WTC11 (cell line): ENCODE data around the gene SP2. TPM values are rescaled to one million over a fixed set of nuclear protein-coding genes. Genes with fewer than 3 reads are reported as not detected.

Source experiments
- ATAC-seq: fragments of 200-7000 bp; cut with Tn5 transposase; 2 replicates; pipeline ENCODE4 v1.10.0; 2021; ENCODE audit warnings: mild to moderate bottlenecking, moderate library complexity
- CTCF ChIA-PET: fragments of 300-600 bp; sonication (Branson Sonifier 250); formaldehyde crosslinking; loops from one replicate; lab custom pipeline; 2021; ENCODE audit warnings: antibody characterized with exemption; lab: Charles Lee
- POLR2A ChIA-PET: fragments of 350-600 bp; sonication (Branson Sonifier 250); formaldehyde crosslinking; loops from one replicate; lab custom pipeline; 2021; ENCODE audit warnings: antibody characterized with exemption; lab: Charles Lee
- DNase-seq: peaks from one replicate; pipeline ENCODE4 v3.0.0; 2021; ENCODE audit warnings: low spot score
- H3K27ac Mint-ChIP-seq: 2 replicates; pipeline ENCODE4 v1.8.0; 2021; ENCODE audit warnings: mixed read lengths
- H3K27me3 Mint-ChIP-seq: 2 replicates; pipeline ENCODE4 v1.8.0; 2021; ENCODE audit warnings: low read depth, mild to moderate bottlenecking, moderate library complexity, mixed read lengths
- H3K36me3 Mint-ChIP-seq: 2 replicates; pipeline ENCODE4 v1.8.0; 2021; ENCODE audit warnings: mixed read lengths
- H3K4me1 Mint-ChIP-seq: 2 replicates; pipeline ENCODE4 v1.8.0; 2022; ENCODE audit warnings: mixed read lengths
- H3K4me3 Mint-ChIP-seq: 2 replicates; pipeline ENCODE4 v1.8.0; 2021; ENCODE audit warnings: mild to moderate bottlenecking, moderate library complexity, mixed read lengths
- H3K9me3 Mint-ChIP-seq: 2 replicates; pipeline ENCODE4 v1.8.0; 2021; ENCODE audit warnings: mixed read lengths
- ATF1 ChIP-seq: sonication (generic); formaldehyde crosslinking; IDR thresholded peaks from 2 replicates; pipeline ENCODE4 v1.8.1; 2023; ENCODE audit warnings: mild to moderate bottlenecking, moderate library complexity, missing genetic modification reagents
- CREB1 ChIP-seq: sonication (generic); formaldehyde crosslinking; IDR thresholded peaks from 2 replicates; pipeline ENCODE4 v1.8.0; 2023; ENCODE audit warnings: mild to moderate bottlenecking, missing genetic modification reagents
- EMX1 ChIP-seq: fragments of 250-450 bp; sonication (Bioruptor Pico); IDR thresholded peaks from 2 replicates; pipeline ENCODE4 v1.8.0; 2021; ENCODE audit warnings: mild to moderate bottlenecking
- FOXJ3 ChIP-seq: sonication (generic); formaldehyde crosslinking; IDR thresholded peaks from 2 replicates; pipeline ENCODE4 v1.9.0; 2021; ENCODE audit warnings: missing genetic modification reagents, mild to moderate bottlenecking, borderline replicate concordance
- JAZF1 ChIP-seq: fragments of 250-450 bp; sonication (Bioruptor Pico); IDR thresholded peaks from 2 replicates; pipeline ENCODE4 v1.9.0; 2021; ENCODE audit warnings: moderate library complexity, mild to moderate bottlenecking, inconsistent platforms
- JUN ChIP-seq: sonication (generic); formaldehyde crosslinking; IDR thresholded peaks from 2 replicates; pipeline ENCODE4 v1.8.0; 2023; ENCODE audit warnings: mild to moderate bottlenecking, missing genetic modification reagents
- NFATC4 ChIP-seq: fragments of 250-450 bp; sonication (Bioruptor Pico); IDR thresholded peaks from 2 replicates; pipeline ENCODE4 v1.9.0; 2021; ENCODE audit warnings: mild to moderate bottlenecking
- OVOL2 ChIP-seq: fragments of 250-450 bp; sonication (Bioruptor Pico); IDR thresholded peaks from 2 replicates; pipeline ENCODE4 v1.9.0; 2021; ENCODE audit warnings: mild to moderate bottlenecking, borderline replicate concordance
- RELA ChIP-seq: sonication (generic); formaldehyde crosslinking; IDR thresholded peaks from 2 replicates; pipeline ENCODE4 v1.8.1; 2022; ENCODE audit warnings: missing genetic modification reagents, mild to moderate bottlenecking, borderline replicate concordance
- ZNF232 ChIP-seq: sonication (generic); formaldehyde crosslinking; IDR thresholded peaks from 2 replicates; pipeline ENCODE4 v1.8.0; 2022; ENCODE audit warnings: mild to moderate bottlenecking, missing genetic modification reagents
- ZNF263 ChIP-seq: sonication (generic); formaldehyde crosslinking; IDR thresholded peaks from 2 replicates; pipeline ENCODE4 v1.8.1; 2022; ENCODE audit warnings: low read depth, mild to moderate bottlenecking, moderate library complexity, missing genetic modification reagents
- ZNF416 ChIP-seq: fragments of 250-450 bp; sonication (Bioruptor Pico); IDR thresholded peaks from 2 replicates; pipeline ENCODE4 v1.9.0; 2021; ENCODE audit warnings: mild to moderate bottlenecking, inconsistent platforms
- ZNF671 ChIP-seq: fragments of 250-450 bp; sonication (Bioruptor Pico); IDR thresholded peaks from 2 replicates; pipeline ENCODE4 v1.8.0; 2021; ENCODE audit warnings: mild to moderate bottlenecking
- total RNA-seq: library from RNA; stranded (reverse); gene quantifications from 3 replicates; pipeline ENCODE4 v1.2.3, GENCODE V29; 2021
- TF ChIP-seq, protein P1 (sequence below): sonication (generic); formaldehyde crosslinking; IDR thresholded peaks from 2 replicates; pipeline ENCODE4 v1.8.1; 2022; ENCODE audit warnings: missing genetic modification reagents, borderline replicate concordance
- TF ChIP-seq, protein P2 (sequence below): fragments of 250-450 bp; sonication (Bioruptor Pico); IDR thresholded peaks from 2 replicates; pipeline ENCODE4 v1.9.0; 2021; ENCODE audit warnings: mild to moderate bottlenecking
- TF ChIP-seq, protein P3 (sequence below): sonication (generic); formaldehyde crosslinking; IDR thresholded peaks from 2 replicates; pipeline ENCODE4 v1.8.1; 2022; ENCODE audit warnings: low read depth, missing genetic modification reagents, borderline replicate concordance
- TF ChIP-seq, protein P4 (sequence below): sonication (generic); formaldehyde crosslinking; IDR thresholded peaks from 2 replicates; pipeline ENCODE4 v1.8.1; 2023; ENCODE audit warnings: mild to moderate bottlenecking, missing genetic modification reagents, borderline replicate concordance
- TF ChIP-seq, protein P5 (sequence below): sonication (generic); formaldehyde crosslinking; IDR thresholded peaks from 2 replicates; pipeline ENCODE4 v1.8.0; 2023; ENCODE audit warnings: mild to moderate bottlenecking, missing genetic modification reagents

SP2 gene
- total RNA-seq, 1 experiment from 2014 or later: 9.9 TPM

DNA sequence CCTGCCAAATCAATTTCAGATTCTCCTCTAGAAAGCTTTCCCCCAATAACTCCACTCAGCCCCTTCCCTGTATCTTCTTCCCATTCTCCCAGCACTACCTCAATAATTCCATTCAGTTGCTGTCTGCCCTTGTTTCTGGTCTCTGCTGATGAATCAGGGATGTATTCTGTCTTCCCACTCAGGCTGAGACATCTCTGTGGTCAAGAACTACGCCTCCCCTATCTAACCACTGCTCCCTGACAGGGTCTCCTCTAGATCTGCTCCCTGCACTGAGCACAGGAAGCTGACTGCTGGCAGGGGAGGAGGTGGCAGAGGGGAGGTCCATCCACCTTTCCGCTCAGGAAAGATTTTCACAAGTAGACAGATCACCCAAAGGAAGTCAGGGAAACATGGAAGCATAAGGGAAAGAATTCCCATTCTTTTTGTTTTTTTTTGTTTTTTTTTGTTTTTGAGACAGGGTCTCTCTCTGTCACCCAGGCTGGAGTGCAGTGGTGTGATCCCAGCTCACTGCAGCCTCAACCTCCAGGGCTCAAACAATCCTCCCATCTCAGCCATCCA lies 16.9 kb upstream of the SP2 start:
- ATAC-seq (no peak), DNase-seq (no peak)
- TF ChIP-seq ZNF263 (no peak), ZNF232 (no peak), JAZF1 (CRISPR knock-in tag) (no peak), ATF1 (CRISPR knock-in tag) (no peak), FOXJ3 (CRISPR knock-in tag) (no peak), ZNF671 (CRISPR knock-in tag) (no peak), CREB1 (CRISPR knock-in tag) (no peak), OVOL2 (CRISPR knock-in tag) (no peak), NFATC4 (CRISPR knock-in tag) (no peak), EMX1 (no peak), ZNF416 (CRISPR knock-in tag) (no peak), JUN (CRISPR knock-in tag) (no peak), RELA (CRISPR knock-in tag) (no peak)
- TF ChIP-seq, protein P1, sequence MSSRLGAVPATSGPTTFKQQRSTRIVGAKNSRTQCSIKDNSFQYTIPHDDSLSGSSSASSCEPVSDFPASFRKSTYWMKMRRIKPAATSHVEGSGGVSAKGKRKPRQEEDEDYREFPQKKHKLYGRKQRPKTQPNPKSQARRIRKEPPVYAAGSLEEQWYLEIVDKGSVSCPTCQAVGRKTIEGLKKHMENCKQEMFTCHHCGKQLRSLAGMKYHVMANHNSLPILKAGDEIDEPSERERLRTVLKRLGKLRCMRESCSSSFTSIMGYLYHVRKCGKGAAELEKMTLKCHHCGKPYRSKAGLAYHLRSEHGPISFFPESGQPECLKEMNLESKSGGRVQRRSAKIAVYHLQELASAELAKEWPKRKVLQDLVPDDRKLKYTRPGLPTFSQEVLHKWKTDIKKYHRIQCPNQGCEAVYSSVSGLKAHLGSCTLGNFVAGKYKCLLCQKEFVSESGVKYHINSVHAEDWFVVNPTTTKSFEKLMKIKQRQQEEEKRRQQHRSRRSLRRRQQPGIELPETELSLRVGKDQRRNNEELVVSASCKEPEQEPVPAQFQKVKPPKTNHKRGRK (CRISPR knock-in tag): no peak
- TF ChIP-seq, protein P2, sequence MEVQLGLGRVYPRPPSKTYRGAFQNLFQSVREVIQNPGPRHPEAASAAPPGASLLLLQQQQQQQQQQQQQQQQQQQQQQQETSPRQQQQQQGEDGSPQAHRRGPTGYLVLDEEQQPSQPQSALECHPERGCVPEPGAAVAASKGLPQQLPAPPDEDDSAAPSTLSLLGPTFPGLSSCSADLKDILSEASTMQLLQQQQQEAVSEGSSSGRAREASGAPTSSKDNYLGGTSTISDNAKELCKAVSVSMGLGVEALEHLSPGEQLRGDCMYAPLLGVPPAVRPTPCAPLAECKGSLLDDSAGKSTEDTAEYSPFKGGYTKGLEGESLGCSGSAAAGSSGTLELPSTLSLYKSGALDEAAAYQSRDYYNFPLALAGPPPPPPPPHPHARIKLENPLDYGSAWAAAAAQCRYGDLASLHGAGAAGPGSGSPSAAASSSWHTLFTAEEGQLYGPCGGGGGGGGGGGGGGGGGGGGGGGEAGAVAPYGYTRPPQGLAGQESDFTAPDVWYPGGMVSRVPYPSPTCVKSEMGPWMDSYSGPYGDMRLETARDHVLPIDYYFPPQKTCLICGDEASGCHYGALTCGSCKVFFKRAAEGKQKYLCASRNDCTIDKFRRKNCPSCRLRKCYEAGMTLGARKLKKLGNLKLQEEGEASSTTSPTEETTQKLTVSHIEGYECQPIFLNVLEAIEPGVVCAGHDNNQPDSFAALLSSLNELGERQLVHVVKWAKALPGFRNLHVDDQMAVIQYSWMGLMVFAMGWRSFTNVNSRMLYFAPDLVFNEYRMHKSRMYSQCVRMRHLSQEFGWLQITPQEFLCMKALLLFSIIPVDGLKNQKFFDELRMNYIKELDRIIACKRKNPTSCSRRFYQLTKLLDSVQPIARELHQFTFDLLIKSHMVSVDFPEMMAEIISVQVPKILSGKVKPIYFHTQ (CRISPR knock-in tag): no peak
- TF ChIP-seq, protein P3, sequence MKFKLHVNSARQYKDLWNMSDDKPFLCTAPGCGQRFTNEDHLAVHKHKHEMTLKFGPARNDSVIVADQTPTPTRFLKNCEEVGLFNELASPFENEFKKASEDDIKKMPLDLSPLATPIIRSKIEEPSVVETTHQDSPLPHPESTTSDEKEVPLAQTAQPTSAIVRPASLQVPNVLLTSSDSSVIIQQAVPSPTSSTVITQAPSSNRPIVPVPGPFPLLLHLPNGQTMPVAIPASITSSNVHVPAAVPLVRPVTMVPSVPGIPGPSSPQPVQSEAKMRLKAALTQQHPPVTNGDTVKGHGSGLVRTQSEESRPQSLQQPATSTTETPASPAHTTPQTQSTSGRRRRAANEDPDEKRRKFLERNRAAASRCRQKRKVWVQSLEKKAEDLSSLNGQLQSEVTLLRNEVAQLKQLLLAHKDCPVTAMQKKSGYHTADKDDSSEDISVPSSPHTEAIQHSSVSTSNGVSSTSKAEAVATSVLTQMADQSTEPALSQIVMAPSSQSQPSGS (CRISPR knock-in tag): no peak
- TF ChIP-seq, protein P4, sequence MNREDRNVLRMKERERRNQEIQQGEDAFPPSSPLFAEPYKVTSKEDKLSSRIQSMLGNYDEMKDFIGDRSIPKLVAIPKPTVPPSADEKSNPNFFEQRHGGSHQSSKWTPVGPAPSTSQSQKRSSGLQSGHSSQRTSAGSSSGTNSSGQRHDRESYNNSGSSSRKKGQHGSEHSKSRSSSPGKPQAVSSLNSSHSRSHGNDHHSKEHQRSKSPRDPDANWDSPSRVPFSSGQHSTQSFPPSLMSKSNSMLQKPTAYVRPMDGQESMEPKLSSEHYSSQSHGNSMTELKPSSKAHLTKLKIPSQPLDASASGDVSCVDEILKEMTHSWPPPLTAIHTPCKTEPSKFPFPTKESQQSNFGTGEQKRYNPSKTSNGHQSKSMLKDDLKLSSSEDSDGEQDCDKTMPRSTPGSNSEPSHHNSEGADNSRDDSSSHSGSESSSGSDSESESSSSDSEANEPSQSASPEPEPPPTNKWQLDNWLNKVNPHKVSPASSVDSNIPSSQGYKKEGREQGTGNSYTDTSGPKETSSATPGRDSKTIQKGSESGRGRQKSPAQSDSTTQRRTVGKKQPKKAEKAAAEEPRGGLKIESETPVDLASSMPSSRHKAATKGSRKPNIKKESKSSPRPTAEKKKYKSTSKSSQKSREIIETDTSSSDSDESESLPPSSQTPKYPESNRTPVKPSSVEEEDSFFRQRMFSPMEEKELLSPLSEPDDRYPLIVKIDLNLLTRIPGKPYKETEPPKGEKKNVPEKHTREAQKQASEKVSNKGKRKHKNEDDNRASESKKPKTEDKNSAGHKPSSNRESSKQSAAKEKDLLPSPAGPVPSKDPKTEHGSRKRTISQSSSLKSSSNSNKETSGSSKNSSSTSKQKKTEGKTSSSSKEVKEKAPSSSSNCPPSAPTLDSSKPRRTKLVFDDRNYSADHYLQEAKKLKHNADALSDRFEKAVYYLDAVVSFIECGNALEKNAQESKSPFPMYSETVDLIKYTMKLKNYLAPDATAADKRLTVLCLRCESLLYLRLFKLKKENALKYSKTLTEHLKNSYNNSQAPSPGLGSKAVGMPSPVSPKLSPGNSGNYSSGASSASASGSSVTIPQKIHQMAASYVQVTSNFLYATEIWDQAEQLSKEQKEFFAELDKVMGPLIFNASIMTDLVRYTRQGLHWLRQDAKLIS (CRISPR knock-in tag): no peak
- TF ChIP-seq, protein P5, sequence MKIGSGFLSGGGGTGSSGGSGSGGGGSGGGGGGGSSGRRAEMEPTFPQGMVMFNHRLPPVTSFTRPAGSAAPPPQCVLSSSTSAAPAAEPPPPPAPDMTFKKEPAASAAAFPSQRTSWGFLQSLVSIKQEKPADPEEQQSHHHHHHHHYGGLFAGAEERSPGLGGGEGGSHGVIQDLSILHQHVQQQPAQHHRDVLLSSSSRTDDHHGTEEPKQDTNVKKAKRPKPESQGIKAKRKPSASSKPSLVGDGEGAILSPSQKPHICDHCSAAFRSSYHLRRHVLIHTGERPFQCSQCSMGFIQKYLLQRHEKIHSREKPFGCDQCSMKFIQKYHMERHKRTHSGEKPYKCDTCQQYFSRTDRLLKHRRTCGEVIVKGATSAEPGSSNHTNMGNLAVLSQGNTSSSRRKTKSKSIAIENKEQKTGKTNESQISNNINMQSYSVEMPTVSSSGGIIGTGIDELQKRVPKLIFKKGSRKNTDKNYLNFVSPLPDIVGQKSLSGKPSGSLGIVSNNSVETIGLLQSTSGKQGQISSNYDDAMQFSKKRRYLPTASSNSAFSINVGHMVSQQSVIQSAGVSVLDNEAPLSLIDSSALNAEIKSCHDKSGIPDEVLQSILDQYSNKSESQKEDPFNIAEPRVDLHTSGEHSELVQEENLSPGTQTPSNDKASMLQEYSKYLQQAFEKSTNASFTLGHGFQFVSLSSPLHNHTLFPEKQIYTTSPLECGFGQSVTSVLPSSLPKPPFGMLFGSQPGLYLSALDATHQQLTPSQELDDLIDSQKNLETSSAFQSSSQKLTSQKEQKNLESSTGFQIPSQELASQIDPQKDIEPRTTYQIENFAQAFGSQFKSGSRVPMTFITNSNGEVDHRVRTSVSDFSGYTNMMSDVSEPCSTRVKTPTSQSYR (CRISPR knock-in tag): no peak
- no peak overlapping the region for H3K27ac Mint-ChIP-seq
- peaks cover 36% of the 10 kb centered on the region for H3K4me1 Mint-ChIP-seq
- ChIA-PET CTCF (interaction anchor here (0.6 to 18.5 kb wide), 3 partner anchors 10 to 139 kb away, joined by 4 to 1122 read pairs (median 15); partner anchors contain the start of genes SCRN2 and SP6), POLR2A (no interaction called here)
- no peaks in the 10 kb centered on the region for H3K36me3 Mint-ChIP-seq
- H3K27me3 Mint-ChIP-seq: peaks cover 28% of the 10 kb centered on the region
- no peak overlapping the region for H3K4me3 Mint-ChIP-seq
- H3K9me3 Mint-ChIP-seq: no peaks in the 10 kb centered on the region
